RWPE1 (cell line): ENCODE measurements around the gene TEX22.
"Not testable (repeated sequence)": the region's sequence is repeated elsewhere in the genome, so short reads cannot be mapped to it uniquely, and the experiment has no call there.

Experiments used
- CTCF ChIA-PET: fragments of 350-600 bp; sonication (Branson Sonifier 250); formaldehyde crosslinking; extraction: SDS; loops from one replicate; lab custom pipeline; 2021; lab: Yijun Ruan, JAX
- POLR2A ChIA-PET: fragments of 400-600 bp; formaldehyde crosslinking; extraction: SDS; loops from one replicate; lab custom pipeline; 2020; ENCODE audit warnings: antibody characterized with exemption; ENCODE audit not compliant: low non-redundant PET; lab: Yijun Ruan, JAX
- DNase-seq: peaks from one replicate; pipeline ENCODE4 v3.0.0; 2012; ENCODE audit warnings: low spot score
- H3K27ac ChIP-seq: fragments of 450-650 bp; 2 replicates; pipeline ENCODE4 v1.5.1; 2017
- TF ChIP-seq, protein P1 (sequence below): fragments of 450-650 bp; conservative IDR thresholded peaks from 2 replicates; pipeline ENCODE4 v1.5.1; 2017; ENCODE audit warnings: low read depth, mild to moderate bottlenecking

TEX22 gene

DNA sequence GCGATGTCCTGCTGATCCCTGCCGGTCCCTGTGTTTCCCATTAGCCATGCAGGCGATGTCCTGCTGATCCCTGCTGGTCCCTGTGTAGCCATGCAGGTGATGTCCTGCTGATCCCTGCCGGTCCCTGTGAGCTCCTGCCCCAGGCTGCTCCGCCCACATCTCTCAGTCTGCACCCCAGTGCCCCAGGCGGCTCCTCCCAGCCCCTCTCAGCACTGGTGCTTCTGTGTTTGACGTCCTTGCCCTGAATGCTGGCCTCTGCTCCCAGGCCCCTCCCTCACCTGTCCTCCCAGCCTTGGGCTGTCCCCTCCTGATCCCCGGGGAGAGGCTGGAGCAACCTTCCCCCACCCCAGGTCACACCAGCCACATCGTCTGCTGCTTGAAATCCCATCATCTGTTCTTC is 41.4 kb upstream of the TEX22 start:
- CTCF ChIA-PET = interaction anchor here (0.6 kb wide), 1 partner anchor 18 kb away, joined by 4 read pairs; no protein-coding TSS in a partner anchor
- H3K27ac ChIP-seq = no peak overlapping the region
- POLR2A ChIA-PET = no interaction called here
- TF ChIP-seq, protein P1, sequence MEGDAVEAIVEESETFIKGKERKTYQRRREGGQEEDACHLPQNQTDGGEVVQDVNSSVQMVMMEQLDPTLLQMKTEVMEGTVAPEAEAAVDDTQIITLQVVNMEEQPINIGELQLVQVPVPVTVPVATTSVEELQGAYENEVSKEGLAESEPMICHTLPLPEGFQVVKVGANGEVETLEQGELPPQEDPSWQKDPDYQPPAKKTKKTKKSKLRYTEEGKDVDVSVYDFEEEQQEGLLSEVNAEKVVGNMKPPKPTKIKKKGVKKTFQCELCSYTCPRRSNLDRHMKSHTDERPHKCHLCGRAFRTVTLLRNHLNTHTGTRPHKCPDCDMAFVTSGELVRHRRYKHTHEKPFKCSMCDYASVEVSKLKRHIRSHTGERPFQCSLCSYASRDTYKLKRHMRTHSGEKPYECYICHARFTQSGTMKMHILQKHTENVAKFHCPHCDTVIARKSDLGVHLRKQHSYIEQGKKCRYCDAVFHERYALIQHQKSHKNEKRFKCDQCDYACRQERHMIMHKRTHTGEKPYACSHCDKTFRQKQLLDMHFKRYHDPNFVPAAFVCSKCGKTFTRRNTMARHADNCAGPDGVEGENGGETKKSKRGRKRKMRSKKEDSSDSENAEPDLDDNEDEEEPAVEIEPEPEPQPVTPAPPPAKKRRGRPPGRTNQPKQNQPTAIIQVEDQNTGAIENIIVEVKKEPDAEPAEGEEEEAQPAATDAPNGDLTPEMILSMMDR = no peak
- DNase-seq = no peak

DNA sequence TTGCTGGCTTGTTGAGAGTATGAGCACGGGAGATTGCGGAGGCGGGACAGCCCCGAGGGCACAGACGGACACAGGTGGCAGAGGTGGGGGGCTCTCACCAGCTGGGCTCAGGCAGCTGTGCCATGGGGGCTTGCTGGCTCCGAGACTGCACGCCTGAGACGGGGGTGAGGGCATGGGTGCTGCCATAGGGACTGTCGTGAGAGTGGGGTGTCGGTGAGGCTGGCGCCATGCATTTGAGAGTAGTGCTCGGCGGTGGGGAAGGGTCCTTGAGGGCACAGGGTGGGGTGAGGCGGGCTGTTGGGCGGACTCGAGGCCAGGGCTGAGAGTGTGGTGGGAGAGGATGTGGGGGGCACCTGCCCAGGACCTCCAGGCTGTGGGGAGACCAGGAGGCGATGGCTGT is 40.7 kb upstream of the TEX22 start:
- ChIA-PET CTCF (no interaction called here), POLR2A (no interaction called here)
- TF ChIP-seq, protein P1 = no peak
- H3K27ac ChIP-seq = no peak overlapping the region
- DNase-seq = no peak

DNA sequence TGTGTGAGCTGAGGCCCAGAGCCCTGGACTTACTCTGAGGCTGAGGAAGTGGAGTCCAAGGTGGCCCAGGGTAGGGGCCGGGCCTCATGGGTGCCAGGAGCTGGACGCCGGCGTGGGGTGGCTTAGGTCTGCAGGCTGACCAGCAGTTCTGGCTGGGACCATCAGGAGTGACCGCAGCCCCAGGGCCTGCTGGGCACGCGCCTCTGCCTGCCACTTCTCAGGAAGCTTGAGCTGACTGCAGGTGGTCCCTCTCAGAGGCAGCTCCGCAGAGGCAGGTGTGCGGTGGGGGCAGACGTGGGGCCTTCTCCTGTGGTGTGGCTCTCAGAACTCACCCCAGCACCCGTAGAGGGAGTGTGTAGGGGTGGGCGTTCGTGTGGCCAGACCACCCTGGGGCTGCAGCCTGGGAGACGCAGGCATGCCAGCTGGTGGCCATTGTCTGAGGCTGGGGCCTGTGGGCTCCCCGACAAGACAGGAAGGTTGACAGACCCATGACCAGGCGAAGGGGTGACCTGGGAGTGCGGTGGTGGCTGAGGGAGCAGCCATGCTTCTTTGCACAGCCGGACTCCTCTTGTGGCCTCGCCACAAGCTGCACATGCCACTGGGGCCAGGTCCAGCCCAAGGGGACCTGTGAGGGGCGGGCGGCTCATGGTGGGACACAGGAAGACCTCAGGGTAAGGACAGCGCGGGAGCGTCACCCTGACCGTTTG is 40.0 kb upstream of the TEX22 start:
- ChIA-PET POLR2A (no interaction called here), CTCF (interaction anchor here (0.6 kb wide), 1 partner anchor 176 kb away, joined by 3 read pairs; no protein-coding TSS in a partner anchor)
- TF ChIP-seq, protein P1 = no peak
- no peak for DNase-seq
- no peak overlapping the region for H3K27ac ChIP-seq

DNA sequence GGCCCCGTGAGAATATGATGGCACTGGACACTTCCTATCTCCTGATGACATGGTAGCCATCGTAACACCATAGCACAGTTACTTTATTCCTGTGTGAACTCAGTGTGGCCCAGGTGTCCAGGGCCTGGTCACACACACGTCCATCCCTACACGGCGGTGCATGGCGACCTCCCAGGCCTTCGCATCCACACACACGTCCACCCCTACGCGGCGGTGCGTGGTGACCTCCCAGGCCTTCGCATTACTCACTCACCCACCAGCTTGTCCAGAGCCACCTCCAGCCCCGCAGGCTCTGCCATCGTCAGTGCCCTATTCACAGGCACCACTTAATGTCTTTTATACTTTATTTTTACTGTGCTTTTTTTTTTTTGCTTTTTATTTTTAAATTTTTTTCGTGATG is 39.4 kb upstream of the TEX22 start:
- CTCF ChIA-PET = no interaction called here
- TF ChIP-seq, protein P1 = no peak

DNA sequence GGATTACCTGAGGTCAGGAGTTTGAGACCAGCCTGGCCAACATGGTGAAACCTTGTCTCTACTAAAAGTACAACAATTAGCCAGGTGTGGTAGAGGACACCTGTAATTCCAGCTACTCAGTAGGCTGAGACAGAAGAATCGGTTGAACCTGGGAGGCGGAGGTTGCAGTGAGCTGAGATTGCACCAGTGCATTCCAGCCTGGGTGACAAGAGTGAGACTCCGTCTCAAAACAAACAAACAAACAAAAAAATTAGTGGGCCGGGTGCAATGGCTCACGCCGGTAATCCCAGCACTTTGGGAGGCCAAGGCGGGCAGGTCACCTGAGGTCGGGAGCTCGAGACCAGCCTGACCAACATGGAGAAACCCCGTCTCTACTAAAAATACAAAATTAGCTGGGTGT is 36.9 kb upstream of the TEX22 start:
- POLR2A ChIA-PET = not testable (repeated sequence)
- CTCF ChIA-PET = interaction anchor here (0.7 to 1.0 kb wide), 2 partner anchors 11 to 13 kb away, joined by 3 read pairs; no protein-coding TSS in a partner anchor

More for the DNA sequence above, 39.4 kb upstream of the TEX22 start:
- POLR2A ChIA-PET = no interaction called here
- DNase-seq = no peak
- no peak overlapping the region for H3K27ac ChIP-seq

DNA sequence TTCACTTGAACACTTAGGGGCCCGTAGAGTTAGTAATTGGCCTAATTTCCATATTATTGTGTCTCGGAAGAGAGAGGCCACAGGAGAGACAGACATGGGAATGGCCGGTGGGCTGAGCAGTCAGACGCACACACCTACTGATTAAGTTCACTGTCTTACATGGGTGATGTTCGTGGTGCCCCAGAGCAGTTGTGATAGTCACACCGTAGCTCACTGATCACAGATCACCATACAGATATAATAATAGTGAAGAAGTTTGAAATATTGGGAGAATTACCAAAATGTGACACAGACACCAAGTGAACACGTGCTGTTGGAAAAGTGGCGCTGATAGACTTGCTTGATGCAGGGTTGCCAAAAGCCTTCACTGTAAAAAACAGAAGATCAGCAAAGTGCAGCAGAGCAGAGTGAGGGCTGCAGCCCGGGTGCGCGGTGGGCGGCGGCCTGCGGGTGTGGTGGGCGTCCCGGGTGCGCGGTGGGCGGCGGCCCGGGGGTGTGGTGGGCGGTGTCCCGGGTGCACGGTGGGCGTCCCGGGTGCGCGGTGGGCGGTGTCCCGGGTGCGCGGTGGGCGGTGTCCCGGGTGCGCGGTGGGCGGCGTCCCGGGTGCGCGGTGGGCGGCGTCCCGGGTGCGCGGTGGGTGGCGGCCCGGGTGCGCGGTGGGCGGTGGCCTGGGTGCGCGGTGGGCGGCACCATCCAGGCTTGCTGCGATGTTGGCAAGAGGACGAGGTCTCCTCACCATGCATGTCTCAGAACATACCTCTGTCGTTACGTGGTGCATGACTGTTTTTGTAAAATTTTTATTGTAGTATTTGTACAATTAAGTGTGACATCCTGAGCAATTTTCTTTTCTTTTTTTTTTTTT is 34.3 kb upstream of the TEX22 start:
- DNase-seq = peak; percentile 58
- ChIA-PET POLR2A (no interaction called here), CTCF (interaction anchor here (0.7 kb wide), 1 partner anchor 602 kb away, joined by 3 read pairs; no protein-coding TSS in a partner anchor)
- peak overlapping the region; percentile 35; the same call in 1 of the 2 replicates for H3K27ac ChIP-seq
- TF ChIP-seq, protein P1 = no peak

More for the DNA sequence above, 36.9 kb upstream of the TEX22 start:
- H3K27ac ChIP-seq, DNase-seq: not testable (repeated sequence)
